ENCODE results near the gene KLHL2. TPM values are rescaled to one million over a fixed set of nuclear protein-coding genes. Genes with fewer than 3 reads are reported as not detected.

KLHL2 gene
- total RNA-seq, 1 donor from 2014 or later, result 28.2 TPM

DNA sequence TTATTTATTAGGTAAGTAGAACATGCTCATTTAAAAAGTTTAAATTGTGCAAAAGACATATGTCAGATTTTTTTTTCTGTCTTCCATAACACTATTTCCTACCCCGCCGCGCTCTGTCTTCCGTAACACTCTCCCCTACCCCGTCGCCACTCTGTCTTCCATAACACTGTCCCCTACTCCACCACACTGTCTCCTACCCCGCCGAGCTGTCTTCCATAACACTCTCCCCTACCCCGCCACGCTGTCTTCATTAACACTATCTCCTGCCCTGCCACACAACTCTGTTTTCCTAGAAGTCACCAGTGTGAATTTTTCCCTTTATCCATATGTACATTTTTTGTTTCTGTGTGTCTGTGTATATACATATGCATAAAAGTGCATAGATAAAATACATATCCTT is 124.5 kb downstream of the KLHL2 start:
- Histone ChIP-seq H3K4me1 (ENCODE audit: insufficient read depth, low read length) (peaks cover 7% of the 10 kb centered on the region), H3K36me3 (ENCODE audit: insufficient read depth, low read length) (peaks cover 13% of the 10 kb centered on the region), H3K9ac (ENCODE audit: low read length) (peak overlapping the region; percentile 50), H3K4me2 (ENCODE audit: low read length) (peak overlapping the region; percentile 89), H3K27me3 (ENCODE audit: insufficient read depth, low read length) (no peaks in the 10 kb centered on the region), H3K4me3 (ENCODE audit: insufficient read depth, low read depth, low read length) (peak overlapping the region; percentile 45), H3K79me2 (ENCODE audit: insufficient read depth, low read length) (peaks cover 93% of the 10 kb centered on the region), H3K27ac (ENCODE audit: low read depth, low read length) (no peak overlapping the region), H3K9me3 (ENCODE audit: insufficient read depth, low read depth, low read length) (no peaks in the 10 kb centered on the region), H2AFZ (ENCODE audit: low read depth, low read length) (no peak overlapping the region), H4K20me1 (ENCODE audit: insufficient read depth, low read length) (peaks cover 64% of the 10 kb centered on the region)
- H3K4me1 Mint-ChIP-seq (ENCODE audit: low read depth, unreplicated experiment), result peaks cover 36% of the 10 kb centered on the region
- FAIRE-seq (no peak), DNase-seq (ENCODE audit: low read depth) (no peak)
- peak overlapping the region; percentile 78 for H3K4me3 Mint-ChIP-seq (ENCODE audit: unreplicated experiment)
- TF ChIP-seq EZH2 (IDR thresholded peaks at IDR 0.05; ENCODE audit: insufficient read depth, low read length), result no peak
- TF ChIP-seq, protein P1, sequence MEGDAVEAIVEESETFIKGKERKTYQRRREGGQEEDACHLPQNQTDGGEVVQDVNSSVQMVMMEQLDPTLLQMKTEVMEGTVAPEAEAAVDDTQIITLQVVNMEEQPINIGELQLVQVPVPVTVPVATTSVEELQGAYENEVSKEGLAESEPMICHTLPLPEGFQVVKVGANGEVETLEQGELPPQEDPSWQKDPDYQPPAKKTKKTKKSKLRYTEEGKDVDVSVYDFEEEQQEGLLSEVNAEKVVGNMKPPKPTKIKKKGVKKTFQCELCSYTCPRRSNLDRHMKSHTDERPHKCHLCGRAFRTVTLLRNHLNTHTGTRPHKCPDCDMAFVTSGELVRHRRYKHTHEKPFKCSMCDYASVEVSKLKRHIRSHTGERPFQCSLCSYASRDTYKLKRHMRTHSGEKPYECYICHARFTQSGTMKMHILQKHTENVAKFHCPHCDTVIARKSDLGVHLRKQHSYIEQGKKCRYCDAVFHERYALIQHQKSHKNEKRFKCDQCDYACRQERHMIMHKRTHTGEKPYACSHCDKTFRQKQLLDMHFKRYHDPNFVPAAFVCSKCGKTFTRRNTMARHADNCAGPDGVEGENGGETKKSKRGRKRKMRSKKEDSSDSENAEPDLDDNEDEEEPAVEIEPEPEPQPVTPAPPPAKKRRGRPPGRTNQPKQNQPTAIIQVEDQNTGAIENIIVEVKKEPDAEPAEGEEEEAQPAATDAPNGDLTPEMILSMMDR (IDR thresholded peaks at IDR 0.05; ENCODE audit: insufficient read depth, low read depth, low read length), result no peak
- no peaks in the 10 kb centered on the region for H3K9me3 Mint-ChIP-seq (ENCODE audit: unreplicated experiment)
- peaks cover 6% of the 10 kb centered on the region for H3K36me3 Mint-ChIP-seq (ENCODE audit: low read depth, unreplicated experiment)
- peak overlapping the region; percentile 8 for H3K27ac Mint-ChIP-seq (ENCODE audit: unreplicated experiment)
- H3K27me3 Mint-ChIP-seq (ENCODE audit: low read depth, unreplicated experiment), result no peaks in the 10 kb centered on the region

DNA sequence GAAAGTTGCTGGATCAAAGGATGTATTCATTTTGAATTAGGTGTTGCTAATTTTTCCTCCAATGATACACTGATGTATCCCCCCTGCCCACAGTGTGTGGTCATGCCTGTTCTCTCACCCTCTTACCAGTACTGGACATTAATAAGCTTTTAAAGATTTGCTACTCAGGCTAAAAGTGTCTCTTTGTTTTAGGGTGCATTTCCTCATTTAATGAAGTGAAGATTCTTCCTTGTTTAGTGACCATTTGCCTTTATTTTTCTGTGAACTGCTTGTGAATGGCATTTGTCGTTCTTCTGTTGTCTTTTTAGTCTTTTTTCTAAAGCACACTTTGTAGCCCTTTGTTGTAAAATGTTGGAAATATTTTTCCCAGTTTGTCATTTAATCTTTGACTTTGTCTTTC is 125.1 kb downstream of the KLHL2 start:
- peak overlapping the region; percentile 50 for H3K9ac ChIP-seq (ENCODE audit: low read length)
- H3K4me1 Mint-ChIP-seq (ENCODE audit: low read depth, unreplicated experiment), result peaks cover 36% of the 10 kb centered on the region
- DNase-seq (ENCODE audit: low read depth), result no peak
- H3K79me2 ChIP-seq (ENCODE audit: insufficient read depth, low read length), result peaks cover 100% of the 10 kb centered on the region
- no peaks in the 10 kb centered on the region for H3K27me3 ChIP-seq (ENCODE audit: insufficient read depth, low read length)
- H3K36me3 ChIP-seq (ENCODE audit: insufficient read depth, low read length), result peaks cover 14% of the 10 kb centered on the region
- TF ChIP-seq EZH2 (IDR thresholded peaks at IDR 0.05; ENCODE audit: insufficient read depth, low read length), result no peak
- TF ChIP-seq, protein P1 (IDR thresholded peaks at IDR 0.05; ENCODE audit: insufficient read depth, low read depth, low read length), result no peak
- H3K4me3 ChIP-seq (ENCODE audit: insufficient read depth, low read depth, low read length), result peak overlapping the region; percentile 45
- peak overlapping the region; percentile 78 for H3K4me3 Mint-ChIP-seq (ENCODE audit: unreplicated experiment)
- peaks cover 7% of the 10 kb centered on the region for H3K4me1 ChIP-seq (ENCODE audit: insufficient read depth, low read length)
- H4K20me1 ChIP-seq (ENCODE audit: insufficient read depth, low read length), result peaks cover 70% of the 10 kb centered on the region
- no peaks in the 10 kb centered on the region for H3K27me3 Mint-ChIP-seq (ENCODE audit: low read depth, unreplicated experiment)
- H3K4me2 ChIP-seq (ENCODE audit: low read length), result peak overlapping the region; percentile 89
- H2AFZ ChIP-seq (ENCODE audit: low read depth, low read length), result no peak overlapping the region
- H3K27ac ChIP-seq (ENCODE audit: low read depth, low read length), result no peak overlapping the region
- H3K36me3 Mint-ChIP-seq (ENCODE audit: low read depth, unreplicated experiment), result peaks cover 6% of the 10 kb centered on the region
- H3K9me3 ChIP-seq (ENCODE audit: insufficient read depth, low read depth, low read length), result no peaks in the 10 kb centered on the region
- H3K9me3 Mint-ChIP-seq (ENCODE audit: unreplicated experiment), result no peaks in the 10 kb centered on the region
- H3K27ac Mint-ChIP-seq (ENCODE audit: unreplicated experiment), result no peak overlapping the region
- FAIRE-seq, result no peak

DNA sequence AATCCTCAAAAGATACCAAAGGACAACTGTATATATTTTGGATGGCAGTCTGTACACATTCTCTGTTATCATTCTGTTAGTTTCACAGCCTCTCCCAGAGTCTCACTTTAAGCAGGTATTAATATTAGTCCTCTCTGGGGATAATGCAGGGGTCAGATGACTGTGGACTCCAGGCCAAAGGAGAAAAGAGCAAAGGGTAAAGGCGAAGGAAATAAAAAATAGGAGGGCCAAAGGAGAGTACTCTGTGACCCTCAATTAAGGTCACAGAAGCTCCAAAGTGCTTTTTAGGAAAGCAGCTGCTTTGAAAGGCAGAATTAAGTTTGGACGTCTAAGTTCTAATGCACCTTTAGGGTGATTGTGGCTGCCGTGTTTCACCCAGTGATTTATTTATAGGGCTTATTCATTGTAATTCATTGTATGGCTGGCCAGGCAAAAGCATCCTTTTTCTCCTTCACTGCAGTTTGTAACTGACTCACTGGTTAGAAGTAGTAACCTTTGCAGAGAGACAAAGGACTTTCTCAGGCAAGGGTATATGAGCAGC is 127.9 kb downstream of the KLHL2 start:
- Histone ChIP-seq H3K4me3 (ENCODE audit: insufficient read depth, low read depth, low read length) (no peak overlapping the region), H3K9ac (ENCODE audit: low read length) (no peak overlapping the region), H3K36me3 (ENCODE audit: insufficient read depth, low read length) (peaks cover 34% of the 10 kb centered on the region), H3K79me2 (ENCODE audit: insufficient read depth, low read length) (peaks cover 74% of the 10 kb centered on the region), H3K4me2 (ENCODE audit: low read length) (no peak overlapping the region), H3K27ac (ENCODE audit: low read depth, low read length) (no peak overlapping the region), H3K27me3 (ENCODE audit: insufficient read depth, low read length) (no peaks in the 10 kb centered on the region), H3K9me3 (ENCODE audit: insufficient read depth, low read depth, low read length) (no peaks in the 10 kb centered on the region), H2AFZ (ENCODE audit: low read depth, low read length) (no peak overlapping the region), H3K4me1 (ENCODE audit: insufficient read depth, low read length) (peaks cover 6% of the 10 kb centered on the region), H4K20me1 (ENCODE audit: insufficient read depth, low read length) (peaks cover 54% of the 10 kb centered on the region)
- TF ChIP-seq EZH2 (IDR thresholded peaks at IDR 0.05; ENCODE audit: insufficient read depth, low read length), result no peak
- Mint-ChIP-seq H3K9me3 (ENCODE audit: unreplicated experiment) (no peaks in the 10 kb centered on the region), H3K36me3 (ENCODE audit: low read depth, unreplicated experiment) (peaks cover 6% of the 10 kb centered on the region), H3K27ac (ENCODE audit: unreplicated experiment) (peak overlapping the region; percentile 16), H3K4me3 (ENCODE audit: unreplicated experiment) (no peak overlapping the region), H3K27me3 (ENCODE audit: low read depth, unreplicated experiment) (no peaks in the 10 kb centered on the region), H3K4me1 (ENCODE audit: low read depth, unreplicated experiment) (peaks cover 36% of the 10 kb centered on the region)
- FAIRE-seq, result no peak
- DNase-seq (ENCODE audit: low read depth), result no peak

Measured in astrocyte (in vitro differentiated cells and primary cell).